HUES6 (cell line): Measurements from ENCODE around the gene ANKMY1.

Source experiments
- H3K27ac ChIP-seq: 2 replicates; pipeline ENCODE4 v1.7.0; 2013; ENCODE audit warnings: low read depth, mild to moderate bottlenecking, low read length, inconsistent platforms
- H3K27me3 ChIP-seq: 2 replicates; pipeline ENCODE4 v1.6.1; 2013; ENCODE audit warnings: low read length; ENCODE audit not compliant: control insufficient read depth, insufficient read depth
- H3K36me3 ChIP-seq: 2 replicates; pipeline ENCODE4 v1.6.1; 2013; ENCODE audit warnings: low read length; ENCODE audit not compliant: control insufficient read depth, insufficient read depth
- H3K4me1 ChIP-seq: 2 replicates; pipeline ENCODE4 v1.6.1; 2013; ENCODE audit warnings: low read length; ENCODE audit not compliant: control insufficient read depth, insufficient read depth
- H3K4me3 ChIP-seq: 2 replicates; pipeline ENCODE4 v1.5.1; 2013; ENCODE audit warnings: low read depth, low read length
- H3K9ac ChIP-seq: one replicate; pipeline ENCODE4 v1.6.1; 2013; ENCODE audit warnings: mild to moderate bottlenecking, low read length
- H3K9me3 ChIP-seq: 2 replicates; pipeline ENCODE4 v1.6.1; 2013; ENCODE audit warnings: low read depth, low read length; ENCODE audit not compliant: control insufficient read depth, insufficient read depth

The ANKMY1 gene

GRCh38 chr2:240430595-240430994, 127.2 kb downstream of the ANKMY1 start:
- Histone ChIP-seq H3K4me3 (no peak overlapping the region), H3K36me3 (no peaks in the 10 kb centered on the region), H3K4me1 (peaks cover 13% of the 10 kb centered on the region; the same call in 1 of the 2 replicates), H3K9me3 (peaks cover 5% of the 10 kb centered on the region), H3K9ac (no peak overlapping the region), H3K27ac (no peak overlapping the region), H3K27me3 (peaks cover 26% of the 10 kb centered on the region)

DNA sequence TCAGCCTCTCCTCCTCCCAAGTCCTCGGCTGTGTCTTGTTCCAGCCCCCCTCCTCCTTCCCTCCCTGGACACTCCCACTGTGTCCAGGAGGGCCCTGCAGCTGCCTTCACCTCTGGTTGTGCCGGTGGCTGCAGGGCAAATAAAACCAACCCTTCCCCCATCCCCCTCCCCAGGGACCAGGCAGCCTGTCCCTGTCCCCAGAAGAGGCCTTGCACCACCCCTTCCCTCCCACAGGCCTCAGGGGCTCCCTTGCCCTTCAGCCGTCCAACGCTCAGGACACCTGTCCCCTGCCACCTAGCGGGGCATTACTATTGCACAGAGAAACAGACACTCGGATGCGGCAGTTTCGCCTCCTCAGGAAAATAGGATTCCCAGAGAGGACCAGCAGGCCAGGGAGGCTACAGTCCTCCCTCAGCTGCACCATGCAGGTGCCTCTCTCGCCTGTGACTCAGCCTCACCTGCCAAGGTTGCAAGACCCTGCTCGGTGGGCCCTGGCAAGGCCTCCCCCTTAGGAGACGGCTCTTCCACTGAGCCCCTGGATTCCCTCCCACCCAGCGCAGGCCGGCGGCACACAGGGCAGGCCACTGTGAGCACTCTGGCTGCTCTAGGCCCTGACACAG, 127.8 kb downstream of the ANKMY1 start:
- Histone ChIP-seq H3K27ac (no peak overlapping the region), H3K27me3 (peaks cover 26% of the 10 kb centered on the region), H3K9me3 (peaks cover 7% of the 10 kb centered on the region), H3K4me1 (peaks cover 13% of the 10 kb centered on the region; the same call in 1 of the 2 replicates), H3K9ac (no peak overlapping the region), H3K36me3 (no peaks in the 10 kb centered on the region), H3K4me3 (no peak overlapping the region)
